GM23248 (cell line): ENCODE measurements around the gene ZNF83. TPM values are rescaled to one million over a fixed set of nuclear protein-coding genes. Genes with fewer than 3 reads are reported as not detected.
"Not testable (repeated sequence)": the region's sequence is repeated elsewhere in the genome, so short reads cannot be mapped to it uniquely, and the experiment has no call there.

Source experiments
- DNase-seq: peaks from one replicate; pipeline ENCODE4 v3.0.0-alpha.2; 2015
- H2AFZ ChIP-seq: fragments of 200-600 bp; sonication (generic); 2 replicates; pipeline ENCODE4 v1.6.1; 2016; ENCODE audit warnings: antibody characterized with exemption
- H3F3A ChIP-seq: fragments of 200-600 bp; sonication (generic); 2 replicates; pipeline ENCODE4 v1.6.1; 2016; ENCODE audit warnings: mild to moderate bottlenecking, antibody characterized with exemption, mixed run types; ENCODE audit not compliant: insufficient read depth
- H3K27ac ChIP-seq: fragments of 200-600 bp; sonication (generic); 2 replicates; pipeline ENCODE4 v1.5.1; 2016; ENCODE audit warnings: mild to moderate bottlenecking
- H3K27me3 ChIP-seq: fragments of 200-600 bp; sonication (generic); replicated peaks from 2 replicates; pipeline ENCODE4 v1.6.1; 2016; ENCODE audit warnings: mild to moderate bottlenecking; ENCODE audit not compliant: insufficient read depth
- H3K36me3 ChIP-seq: fragments of 200-600 bp; sonication (generic); 2 replicates; pipeline ENCODE4 v1.6.1; 2016; ENCODE audit warnings: low read depth, mild to moderate bottlenecking
- H3K4me1 ChIP-seq: fragments of 200-600 bp; sonication (generic); 2 replicates; pipeline ENCODE4 v1.6.1; 2016; ENCODE audit warnings: mild to moderate bottlenecking; ENCODE audit not compliant: insufficient read depth
- H3K4me2 ChIP-seq: fragments of 200-600 bp; sonication (generic); one replicate; pipeline ENCODE4 v1.6.1; 2016; ENCODE audit warnings: mild to moderate bottlenecking; ENCODE audit not compliant: unreplicated experiment
- H3K4me3 ChIP-seq: fragments of 200-600 bp; sonication (generic); 2 replicates; pipeline ENCODE4 v1.5.1; 2016; ENCODE audit warnings: mild to moderate bottlenecking
- H3K79me2 ChIP-seq: fragments of 200-600 bp; sonication (generic); 2 replicates; pipeline ENCODE4 v1.6.1; 2016; ENCODE audit warnings: mild to moderate bottlenecking; ENCODE audit not compliant: insufficient read depth
- H3K9ac ChIP-seq: fragments of 200-600 bp; sonication (generic); 2 replicates; pipeline ENCODE4 v1.6.1; 2016; ENCODE audit warnings: mild to moderate bottlenecking
- H3K9me2 ChIP-seq: fragments of 200-600 bp; sonication (generic); 2 replicates; pipeline ENCODE4 v1.6.1; 2016; ENCODE audit warnings: mixed run types, mild to moderate bottlenecking, moderate library complexity; ENCODE audit not compliant: insufficient read depth
- H3K9me3 ChIP-seq: fragments of 200-600 bp; sonication (generic); one replicate; pipeline ENCODE4 v1.6.1; 2017; ENCODE audit warnings: low read depth
- H4K20me1 ChIP-seq: fragments of 200-600 bp; sonication (generic); 2 replicates; pipeline ENCODE4 v1.6.0; 2016; ENCODE audit not compliant: insufficient read depth
- EZH2 ChIP-seq: fragments of 200-600 bp; sonication (generic); IDR thresholded peaks from 2 replicates; pipeline ENCODE4 v1.6.1; 2018; ENCODE audit warnings: antibody characterized with exemption, mild to moderate bottlenecking; ENCODE audit not compliant: insufficient read depth, poor library complexity, severe bottlenecking
- EZH2phosphoT487 ChIP-seq: fragments of 200-600 bp; sonication (generic); IDR thresholded peaks from 2 replicates; pipeline ENCODE4 v1.6.1; 2018; ENCODE audit warnings: antibody characterized with exemption, moderate library complexity, mild to moderate bottlenecking, low read depth; ENCODE audit not compliant: insufficient read depth
- WGBS, 2 experiments: methylation state at CpG; one replicate each; pipeline ENCODE4 v1.1.6; 2015 to 2017; ENCODE audit warnings: low lambda C conversion rate in 2 of 2, low coverage in 1 of 2; ENCODE audit errors: missing lambda C conversion rate in 2 of 2; 5-methylcytosine and 5-hydroxymethylcytosine counted together
- in situ Hi-C: fragments of 300-500 bp; cut with MboI; formaldehyde crosslinking; loops from 2 replicates; pipeline ENCODE4 v1.15.0; 2020
- polyA plus RNA-seq: library from polyadenylated mRNA; unstranded; fragments of >200 nt; fragmentation: Nextera tagmentation; extraction: Ambion mirVana; gene quantifications from 2 replicates; pipeline ENCODE4 v1.2.1, GENCODE V29; 2016
- total RNA-seq: library from RNA; depleted of rRNA; stranded (reverse); fragments of >200 nt; shearing (Covaris generic); gene quantifications from 2 replicates; pipeline ENCODE4 v1.2.3, GENCODE V29; 2014

ZNF83 gene
- total and polyA plus RNA-seq, 2 experiments from 2014 or later: 27.9 to 29.1 TPM

DNA sequence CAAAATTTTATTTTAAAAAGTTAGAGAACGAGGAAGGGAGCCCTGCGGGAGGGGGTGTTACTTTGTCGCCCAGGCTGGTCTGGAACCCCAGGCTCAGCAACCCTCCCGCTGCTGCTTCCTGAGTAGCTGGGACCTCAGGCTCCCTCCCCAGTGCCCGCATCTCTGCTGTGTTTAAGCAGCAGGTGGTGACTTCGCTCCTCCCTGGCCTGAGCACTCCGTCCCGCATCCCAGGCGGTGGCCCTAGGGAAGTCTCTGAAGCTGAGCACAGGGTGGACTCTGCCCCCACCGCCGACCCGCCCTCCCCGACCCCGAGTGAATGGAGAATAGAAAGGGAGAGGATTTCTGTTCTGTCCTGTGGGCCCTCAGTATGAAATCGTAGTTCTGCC is 37.5 kb downstream of the ZNF83 start:
- no peak for DNase-seq
- H3K27ac ChIP-seq: peak overlapping the region; percentile 32
- H3K4me3 ChIP-seq: peak overlapping the region; percentile 79
- no peaks in the 10 kb centered on the region for H4K20me1 ChIP-seq
- in situ Hi-C loops: no loop called here
- H3K9me2 ChIP-seq: no peaks in the 10 kb centered on the region
- H3K36me3 ChIP-seq: 0 out of 2 replicates have a peak, but pooled peaks cover 9% of the 10 kb centered on the region
- H3K27me3 ChIP-seq: no peaks in the 10 kb centered on the region
- WGBS, 2 experiments: 1 to 2% methylated on average over 15 of the region's 15 CpGs
- peaks cover 15% of the 10 kb centered on the region for H3F3A ChIP-seq
- H3K9ac ChIP-seq: peak overlapping the region; percentile 66
- H2AFZ ChIP-seq: peak overlapping the region; percentile 92
- peak overlapping the region; percentile 88 for H3K4me2 ChIP-seq
- H3K79me2 ChIP-seq: no peaks in the 10 kb centered on the region
- H3K4me1 ChIP-seq: peaks cover 7% of the 10 kb centered on the region; the same call in 1 of the 2 replicates
- H3K9me3 ChIP-seq: no peaks in the 10 kb centered on the region
- TF ChIP-seq EZH2 (no peak), EZH2phosphoT487 (no peak)

- H3K4me1 ChIP-seq: peaks cover 7% of the 10 kb centered on the region; the same call in 1 of the 2 replicates
- in situ Hi-C loops: no loop called here
- no peaks in the 10 kb centered on the region for H3K9me3 ChIP-seq
- no peak overlapping the region for H2AFZ ChIP-seq
- 0 out of 2 replicates have a peak, but pooled peaks cover 9% of the 10 kb centered on the region for H3K36me3 ChIP-seq
- H3K27me3 ChIP-seq: no peaks in the 10 kb centered on the region
- H3F3A ChIP-seq: peaks cover 15% of the 10 kb centered on the region
- no peak for DNase-seq
- H4K20me1 ChIP-seq: no peaks in the 10 kb centered on the region
- H3K27ac ChIP-seq: no peak overlapping the region
- no peak for TF ChIP-seq EZH2
- TF ChIP-seq EZH2phosphoT487: no peak
- no peak overlapping the region for H3K4me2 ChIP-seq
- H3K9ac ChIP-seq: no peak overlapping the region
- H3K4me3 ChIP-seq: no peak overlapping the region
- H3K79me2 ChIP-seq: no peaks in the 10 kb centered on the region
- H3K9me2 ChIP-seq: no peaks in the 10 kb centered on the region
- WGBS, 2 experiments: 54 to 56% methylated on average over 3 of the region's 3 CpGs
These were observed 38.9 kb downstream of the ZNF83 start for GRCh38 chr19:52599241-52599640.

GRCh38 chr19:52593441-52593840 is 44.7 kb downstream of the ZNF83 start:
- in situ Hi-C loops, H3K9me2 ChIP-seq, H3K9ac ChIP-seq, H2AFZ ChIP-seq, H4K20me1 ChIP-seq, H3K9me3 ChIP-seq, H3F3A ChIP-seq, H3K4me3 ChIP-seq, DNase-seq, H3K4me2 ChIP-seq, H3K36me3 ChIP-seq, H3K4me1 ChIP-seq, H3K27ac ChIP-seq, H3K27me3 ChIP-seq, H3K79me2 ChIP-seq: not testable (repeated sequence)
- WGBS, 2 experiments: 100% methylated on average over 9 of the region's 25 CpGs; no CpG with 5 or more reads in 1 of the 2 experiments

- no peak overlapping the region for H3K4me3 ChIP-seq
- no peak overlapping the region for H3K27ac ChIP-seq
- H3K4me1 ChIP-seq: no peaks in the 10 kb centered on the region
- H2AFZ ChIP-seq: no peak overlapping the region
- in situ Hi-C loops: no loop called here
- H3K36me3 ChIP-seq: 0 out of 2 replicates have a peak, but pooled peaks cover 9% of the 10 kb centered on the region
- H3K9ac ChIP-seq: no peak overlapping the region
- no peaks in the 10 kb centered on the region for H3K9me2 ChIP-seq
- TF ChIP-seq EZH2 (no peak), EZH2phosphoT487 (no peak)
- H3K4me2 ChIP-seq: no peak overlapping the region
- 80 to 82% methylated on average over 3 of the region's 3 CpGs for WGBS, 2 experiments
- no peaks in the 10 kb centered on the region for H3K27me3 ChIP-seq
- no peaks in the 10 kb centered on the region for H3K79me2 ChIP-seq
- no peaks in the 10 kb centered on the region for H4K20me1 ChIP-seq
- H3F3A ChIP-seq: no peaks in the 10 kb centered on the region
- no peaks in the 10 kb centered on the region for H3K9me3 ChIP-seq
- peak; percentile 12 for DNase-seq
These were observed 45.9 kb downstream of the ZNF83 start for GRCh38 chr19:52592301-52592700.

GRCh38 chr19:52590728-52591127 is 47.4 kb downstream of the ZNF83 start:
- TF ChIP-seq EZH2 (no peak), EZH2phosphoT487 (no peak)
- no peak overlapping the region for H3K27ac ChIP-seq
- H3K27me3 ChIP-seq: no peaks in the 10 kb centered on the region
- DNase-seq: no peak
- no peak overlapping the region for H3K9ac ChIP-seq
- H3K79me2 ChIP-seq: no peaks in the 10 kb centered on the region
- no peak overlapping the region for H3K4me3 ChIP-seq
- H3K9me3 ChIP-seq: no peaks in the 10 kb centered on the region
- in situ Hi-C loops: no loop called here
- H3K36me3 ChIP-seq: no peaks in the 10 kb centered on the region
- H4K20me1 ChIP-seq: no peaks in the 10 kb centered on the region
- H3K4me1 ChIP-seq: no peaks in the 10 kb centered on the region
- H3F3A ChIP-seq: no peaks in the 10 kb centered on the region
- H3K4me2 ChIP-seq: no peak overlapping the region
- WGBS, 2 experiments: 67 to 68% methylated on average over 5 of the region's 5 CpGs
- no peak overlapping the region for H2AFZ ChIP-seq
- no peaks in the 10 kb centered on the region for H3K9me2 ChIP-seq
